Right kidney (tissue), 9 donors: Measurements from ENCODE around the gene HMMR.
"Not testable (repeated sequence)": the region's sequence is repeated elsewhere in the genome, so short reads cannot be mapped to it uniquely, and the experiment has no call there.

Experiments used
- DNase-seq: peaks from one replicate; pipeline ENCODE4 v3.0.0-alpha.2; 2016
- long read RNA-seq, 8 donors: transcript quantifications; one replicate each; lab custom pipeline, GENCODE V29; 2026

Gene HMMR, protein sequence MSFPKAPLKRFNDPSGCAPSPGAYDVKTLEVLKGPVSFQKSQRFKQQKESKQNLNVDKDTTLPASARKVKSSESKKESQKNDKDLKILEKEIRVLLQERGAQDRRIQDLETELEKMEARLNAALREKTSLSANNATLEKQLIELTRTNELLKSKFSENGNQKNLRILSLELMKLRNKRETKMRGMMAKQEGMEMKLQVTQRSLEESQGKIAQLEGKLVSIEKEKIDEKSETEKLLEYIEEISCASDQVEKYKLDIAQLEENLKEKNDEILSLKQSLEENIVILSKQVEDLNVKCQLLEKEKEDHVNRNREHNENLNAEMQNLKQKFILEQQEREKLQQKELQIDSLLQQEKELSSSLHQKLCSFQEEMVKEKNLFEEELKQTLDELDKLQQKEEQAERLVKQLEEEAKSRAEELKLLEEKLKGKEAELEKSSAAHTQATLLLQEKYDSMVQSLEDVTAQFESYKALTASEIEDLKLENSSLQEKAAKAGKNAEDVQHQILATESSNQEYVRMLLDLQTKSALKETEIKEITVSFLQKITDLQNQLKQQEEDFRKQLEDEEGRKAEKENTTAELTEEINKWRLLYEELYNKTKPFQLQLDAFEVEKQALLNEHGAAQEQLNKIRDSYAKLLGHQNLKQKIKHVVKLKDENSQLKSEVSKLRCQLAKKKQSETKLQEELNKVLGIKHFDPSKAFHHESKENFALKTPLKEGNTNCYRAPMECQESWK
- long read RNA-seq, donor 1, partial matches to known transcripts, result 11 of 15 reads
- long read RNA-seq, donor 1, other reads (novel, unspliced or antisense), result 0 of 15 reads
- long read RNA-seq, donor 2, partial matches to known transcripts, result 0 of 2 reads
- long read RNA-seq, donor 2, other reads (novel, unspliced or antisense), result 0 of 2 reads
- long read RNA-seq, donor 3, result 0 reads
- long read RNA-seq, donor 4, partial matches to known transcripts, result 0 of 2 reads
- long read RNA-seq, donor 4, other reads (novel, unspliced or antisense), result 0 of 2 reads
- long read RNA-seq, donor 5, partial matches to known transcripts, result 0 of 1 reads
- long read RNA-seq, donor 5, other reads (novel, unspliced or antisense), result 0 of 1 reads
- long read RNA-seq, donor 6, partial matches to known transcripts, result 14 of 16 reads
- long read RNA-seq, donor 6, other reads (novel, unspliced or antisense), result 0 of 16 reads
- long read RNA-seq, donor 7, partial matches to known transcripts, result 6 of 9 reads
- long read RNA-seq, donor 7, other reads (novel, unspliced or antisense), result 0 of 9 reads
- long read RNA-seq, donor 8, result 0 reads

DNA sequence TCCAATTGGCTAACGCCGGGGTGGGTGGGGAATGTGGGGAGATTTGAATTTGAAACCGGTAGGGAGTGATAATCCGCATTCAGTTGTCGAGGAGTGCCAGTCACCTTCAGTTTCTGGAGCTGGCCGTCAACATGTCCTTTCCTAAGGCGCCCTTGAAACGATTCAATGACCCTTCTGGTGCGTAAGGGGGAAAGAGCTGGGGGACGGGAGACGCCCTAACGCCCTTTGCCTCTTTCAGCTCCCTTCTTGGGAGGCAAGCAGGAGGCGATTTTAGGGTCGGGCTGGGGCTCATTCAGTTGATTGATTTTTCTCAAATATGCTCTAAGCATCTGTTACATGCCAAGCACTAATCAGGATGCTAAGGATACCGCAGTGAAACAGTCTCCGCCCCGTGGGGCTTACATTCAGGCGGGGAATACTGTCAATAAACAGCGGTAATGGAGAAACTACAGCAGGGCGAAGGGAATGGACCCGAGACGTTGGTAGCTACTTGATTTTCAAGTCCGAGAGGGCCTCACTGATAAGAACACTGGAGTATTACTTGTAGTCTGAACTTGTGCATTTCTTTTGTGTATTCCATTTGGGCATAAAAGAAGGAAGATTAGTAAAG, at the start of gene HMMR:
Gene HMMR (plus strand): TSS at position 71 of the 610 bp plus-strand sequence. CDS start 61 bp downstream, at position 132.
- peak; percentile 77 for DNase-seq

DNA sequence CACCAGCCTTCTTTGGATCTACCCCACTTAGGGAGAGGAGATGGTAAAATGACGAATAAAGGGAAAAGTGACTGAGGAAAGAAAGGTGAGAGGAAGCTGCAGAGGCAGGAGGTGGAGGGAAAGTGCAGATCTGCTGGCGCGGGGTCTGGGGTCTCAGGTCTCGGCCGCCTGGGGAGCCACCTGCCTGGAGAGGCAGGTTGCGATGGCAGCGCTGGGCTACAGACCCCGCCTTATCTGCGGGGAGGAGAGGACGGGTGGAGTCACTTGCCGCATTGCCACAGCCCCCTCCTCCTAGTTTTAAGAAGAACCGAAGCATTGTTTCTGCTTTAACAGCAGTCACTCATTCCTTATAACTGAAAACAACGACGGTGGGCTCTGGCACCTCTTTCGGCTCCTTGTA, 44.8 kb upstream of the HMMR start:
- not testable (repeated sequence) for DNase-seq

DNA sequence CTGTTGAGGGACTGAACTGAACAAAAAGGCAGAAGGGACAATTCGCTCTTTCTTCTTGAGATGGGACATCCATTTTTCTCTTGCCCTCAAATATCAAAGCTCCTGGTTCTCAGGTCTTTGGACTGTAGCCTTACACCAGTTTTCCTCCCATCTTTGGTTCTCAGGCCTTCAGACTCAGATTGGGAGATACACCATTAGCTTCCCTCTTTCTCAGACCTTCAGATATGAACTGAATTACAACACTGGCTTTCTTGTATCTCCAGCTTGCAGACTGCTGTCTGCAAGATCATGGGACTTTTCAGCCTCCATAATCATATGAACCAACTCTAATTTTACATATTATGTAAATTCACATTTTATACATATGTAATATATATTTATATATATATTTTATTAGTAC, 35.6 kb upstream of the HMMR start:
- DNase-seq, result no peak

DNA sequence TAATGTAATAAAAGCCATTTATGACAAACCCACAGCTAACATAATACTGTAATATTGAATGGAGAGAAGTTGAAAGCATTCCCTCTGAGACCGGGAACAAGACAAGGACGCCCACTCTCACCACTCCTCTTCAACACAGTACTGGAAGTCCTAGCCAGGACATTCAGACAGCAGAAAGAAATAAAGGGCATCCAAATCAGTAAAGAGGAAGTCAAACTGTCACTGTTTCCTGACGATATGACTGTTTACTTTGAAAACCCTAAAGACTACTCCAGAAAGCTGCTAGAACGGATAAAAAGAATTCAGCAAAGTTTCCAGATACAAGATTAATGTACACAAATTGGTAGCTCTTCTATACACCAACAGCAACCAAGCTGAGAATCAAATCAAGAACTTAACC, 34.3 kb upstream of the HMMR start:
- DNase-seq, result not testable (repeated sequence)

DNA sequence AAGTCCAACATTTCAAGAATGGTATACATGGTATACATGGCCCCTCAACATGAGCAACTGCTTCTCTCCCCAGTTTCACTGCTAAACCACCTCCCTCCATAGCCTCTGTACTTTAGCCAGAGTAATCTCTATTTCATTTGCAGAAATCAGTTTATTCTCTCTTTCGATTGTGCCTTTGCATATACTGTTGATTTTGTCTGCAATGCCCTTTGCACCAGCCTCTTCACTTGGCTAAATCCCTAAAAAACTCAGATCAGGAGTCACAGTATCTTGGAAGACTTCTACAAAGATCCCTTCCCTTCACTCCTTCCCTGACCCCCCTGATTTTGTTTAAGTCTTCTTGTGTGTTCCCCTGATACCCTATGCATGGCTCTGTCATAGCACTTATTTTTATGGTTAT, 27.9 kb upstream of the HMMR start:
- DNase-seq, result no peak

DNA sequence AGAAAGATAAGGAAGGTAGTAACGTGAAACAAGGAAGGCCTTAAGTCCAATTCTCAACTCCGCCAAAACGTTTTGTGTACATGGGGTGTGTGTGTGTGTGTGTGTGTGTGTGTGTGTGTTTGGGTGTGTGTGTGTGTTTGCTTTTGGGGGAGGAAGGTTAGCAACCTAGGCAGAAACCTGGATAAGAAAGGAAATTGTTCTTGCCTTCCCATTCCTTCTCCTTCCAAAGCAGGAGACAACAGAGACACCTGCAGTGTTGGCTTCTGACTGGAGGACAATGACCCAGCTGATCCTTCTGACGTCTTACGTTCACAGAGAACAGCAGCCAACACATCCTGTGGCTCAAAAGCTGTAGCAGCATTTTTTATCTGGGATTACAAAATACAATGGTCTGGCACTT, 27.2 kb upstream of the HMMR start:
- DNase-seq, result no peak

DNA sequence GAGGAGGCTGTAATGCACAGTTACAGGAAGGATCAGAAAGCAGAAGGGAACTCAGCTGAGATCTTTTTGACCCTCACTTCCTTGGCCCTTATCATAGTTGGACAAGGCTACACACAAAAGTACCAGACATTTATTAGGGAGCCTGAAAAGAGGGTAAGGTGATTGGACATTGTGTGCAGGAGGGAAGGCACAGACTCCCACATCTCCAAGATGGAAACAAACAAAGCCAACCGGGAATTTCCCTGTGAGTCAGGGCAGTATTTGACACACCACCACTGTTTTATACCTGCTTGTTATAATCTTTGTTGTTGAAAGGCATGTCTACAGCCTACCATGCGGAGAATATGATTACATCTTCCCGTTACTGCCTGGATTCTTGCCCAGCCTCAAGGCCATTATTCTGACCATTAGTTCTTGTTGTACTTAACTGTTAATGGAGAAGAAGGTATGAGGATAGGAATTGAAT, 26.0 kb upstream of the HMMR start:
- no peak for DNase-seq

DNA sequence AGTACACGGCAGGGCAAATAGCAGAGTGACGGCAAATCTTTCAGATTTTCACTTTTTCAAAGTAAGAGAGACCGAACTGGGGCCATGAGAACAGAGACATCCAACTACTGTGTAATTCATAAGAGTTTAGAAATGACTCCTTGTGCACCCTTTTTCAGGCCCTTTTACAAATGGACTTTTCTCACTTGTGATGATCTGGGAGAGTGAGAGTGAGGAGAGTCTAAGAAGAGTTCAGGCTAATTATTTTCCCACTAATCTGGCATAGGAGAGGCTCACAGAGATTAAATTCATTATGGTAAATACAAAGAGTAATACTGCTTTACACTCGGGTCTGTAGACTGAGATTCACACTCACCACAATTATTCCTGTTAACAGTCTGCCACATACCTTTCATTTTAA, 23.9 kb upstream of the HMMR start:
- no peak for DNase-seq

DNA sequence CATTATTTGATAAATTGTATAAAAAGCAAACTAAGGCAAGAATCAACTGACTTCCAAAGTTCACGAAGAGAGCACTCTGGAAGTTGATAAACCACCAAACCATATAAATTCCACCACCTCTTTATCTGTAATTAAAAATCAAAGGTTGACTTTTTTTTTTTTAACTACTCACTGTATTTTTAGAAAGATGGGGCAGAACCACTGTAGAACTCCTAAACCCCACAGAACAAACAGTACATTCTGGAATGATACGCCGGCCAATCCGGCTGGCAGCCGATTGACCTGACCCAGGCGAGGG, 23.5 kb upstream of the HMMR start:
- DNase-seq, result no peak

DNA sequence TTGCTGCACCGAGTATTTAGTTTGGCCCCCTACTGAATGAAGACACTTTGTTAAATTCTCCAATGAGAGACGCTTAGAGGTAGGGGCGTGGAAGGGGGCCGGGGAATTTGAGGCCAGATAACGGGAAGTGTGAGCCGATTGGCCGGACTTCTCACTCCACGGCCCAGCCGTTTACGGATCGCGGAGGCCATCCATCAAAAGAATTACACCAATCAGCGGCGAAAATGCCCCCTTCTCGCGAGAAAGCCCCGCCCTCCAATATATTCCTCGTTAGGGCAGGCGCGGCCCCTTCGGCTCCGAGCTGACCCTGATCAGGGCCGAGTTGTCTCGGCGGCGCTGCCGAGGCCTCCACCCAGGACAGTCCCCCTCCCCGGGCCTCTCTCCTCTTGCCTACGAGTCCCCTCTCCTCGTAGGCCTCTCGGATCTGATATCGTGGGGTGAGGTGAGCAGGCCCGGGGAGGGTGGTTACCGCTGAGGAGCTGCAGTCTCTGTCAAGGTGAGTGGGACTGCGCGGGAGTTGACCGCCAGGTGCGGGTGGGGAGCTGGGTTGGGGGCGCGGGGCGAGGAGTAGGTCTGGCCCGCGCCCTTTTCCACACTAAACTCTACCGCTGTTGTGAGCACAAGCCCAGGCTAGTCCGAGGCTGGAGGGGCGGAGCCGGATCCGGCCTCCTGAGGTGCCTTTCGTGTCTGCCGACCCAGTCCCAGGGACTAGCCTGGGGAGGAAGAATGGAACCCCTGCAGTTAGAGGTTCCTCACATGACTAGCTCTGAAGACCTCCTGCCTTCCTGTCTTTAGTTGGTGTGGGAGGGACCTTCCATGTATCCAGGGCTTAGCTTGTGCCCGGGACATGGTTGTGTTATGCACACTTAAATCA, 22.9 kb upstream of the HMMR start, which contains the start of gene CCNG1:
Gene CCNG1 (plus strand): TSS at position 287 of the 874 bp plus-strand sequence. CDS start 1,662 bp downstream, outside the sequence.
- peak; percentile 93 for DNase-seq

DNA sequence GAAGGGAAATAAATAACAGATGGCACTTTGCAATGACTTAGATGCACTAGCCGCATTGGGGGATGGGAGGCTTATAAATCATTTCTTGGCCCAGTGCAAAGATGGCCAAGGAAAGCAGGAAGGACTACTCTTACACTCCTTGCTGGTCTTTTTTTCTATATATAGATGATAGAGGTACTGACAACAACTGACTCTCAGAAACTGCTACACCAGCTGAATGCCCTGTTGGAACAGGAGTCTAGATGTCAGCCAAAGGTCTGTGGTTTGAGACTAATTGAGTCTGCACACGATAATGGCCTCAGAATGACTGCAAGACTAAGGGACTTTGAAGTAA, 21.4 kb upstream of the HMMR start:
- DNase-seq, result no peak

DNA sequence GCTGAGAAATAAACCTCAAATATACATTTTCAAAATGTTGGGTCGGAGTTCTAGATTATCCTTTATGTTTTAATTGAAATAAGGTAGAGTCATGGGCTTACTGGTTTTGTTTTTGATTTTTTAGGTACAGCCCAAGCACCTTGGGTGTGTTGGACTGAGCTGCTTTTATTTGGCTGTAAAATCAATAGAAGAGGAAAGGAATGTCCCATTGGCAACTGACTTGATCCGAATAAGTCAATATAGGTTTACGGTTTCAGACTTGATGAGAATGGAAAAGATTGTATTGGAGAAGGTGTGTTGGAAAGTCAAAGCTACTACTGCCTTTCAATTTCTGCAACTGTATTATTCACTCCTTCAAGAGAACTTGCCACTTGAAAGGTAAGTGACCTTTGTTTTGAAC, 19.5 kb upstream of the HMMR start:
- no peak for DNase-seq

DNA sequence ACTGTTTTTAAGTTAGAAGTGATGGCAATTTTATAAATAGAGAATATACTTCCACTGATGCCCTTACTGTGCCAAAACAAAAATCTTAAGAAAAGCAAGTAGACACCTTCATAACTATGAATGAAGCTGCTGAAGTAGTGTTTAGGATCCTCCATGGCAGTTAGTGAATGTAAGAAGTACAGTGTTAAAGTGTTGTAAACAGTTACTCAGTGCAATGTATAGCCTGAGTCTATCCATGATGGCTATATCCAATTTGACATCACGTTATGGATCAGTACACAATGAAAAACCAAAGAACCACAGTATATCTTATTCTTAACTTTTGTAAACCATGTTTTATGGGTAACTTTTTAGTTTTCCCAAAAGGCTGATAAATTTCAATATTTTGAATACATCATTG, 15.9 kb upstream of the HMMR start:
- DNase-seq, result no peak

DNA sequence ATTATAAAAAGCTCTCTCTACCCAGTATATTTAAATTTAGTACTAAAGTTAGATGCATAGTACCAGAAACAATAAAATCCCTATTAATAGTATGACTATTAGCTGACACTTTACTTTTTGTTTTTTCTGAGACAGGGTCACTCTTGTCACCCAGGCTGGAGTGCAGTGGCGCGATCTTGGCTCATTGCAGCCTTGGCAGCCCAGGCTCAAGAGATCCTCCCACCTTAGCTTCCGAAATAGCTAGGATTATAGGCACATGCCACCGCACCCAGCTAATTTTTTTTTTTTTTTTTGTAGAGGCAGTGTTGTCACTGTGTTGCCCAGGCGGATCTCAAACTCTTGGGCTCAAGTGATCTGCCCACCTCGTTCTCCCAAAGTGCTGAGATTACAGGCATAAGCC, 15.1 kb upstream of the HMMR start:
- no peak for DNase-seq

DNA sequence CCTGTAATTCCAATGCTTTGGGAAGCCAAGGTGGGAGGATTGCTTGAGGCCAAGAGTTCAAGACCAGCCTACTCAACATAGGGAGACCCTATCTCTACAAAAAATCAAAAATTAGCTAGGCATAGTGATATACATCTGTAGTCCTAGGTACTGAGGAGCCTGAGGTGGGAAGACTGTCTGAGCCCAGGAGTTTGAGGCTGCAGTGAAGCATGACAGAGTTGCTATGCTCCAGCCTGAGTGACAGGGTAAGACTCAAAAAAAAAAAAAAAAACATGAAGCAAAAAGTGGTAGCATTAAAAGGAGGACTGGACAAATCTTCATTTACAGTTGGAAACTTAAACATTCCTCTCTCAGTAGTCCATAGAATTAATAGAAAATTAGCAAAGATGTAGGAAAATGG, 13.2 kb upstream of the HMMR start:
- no peak for DNase-seq

DNA sequence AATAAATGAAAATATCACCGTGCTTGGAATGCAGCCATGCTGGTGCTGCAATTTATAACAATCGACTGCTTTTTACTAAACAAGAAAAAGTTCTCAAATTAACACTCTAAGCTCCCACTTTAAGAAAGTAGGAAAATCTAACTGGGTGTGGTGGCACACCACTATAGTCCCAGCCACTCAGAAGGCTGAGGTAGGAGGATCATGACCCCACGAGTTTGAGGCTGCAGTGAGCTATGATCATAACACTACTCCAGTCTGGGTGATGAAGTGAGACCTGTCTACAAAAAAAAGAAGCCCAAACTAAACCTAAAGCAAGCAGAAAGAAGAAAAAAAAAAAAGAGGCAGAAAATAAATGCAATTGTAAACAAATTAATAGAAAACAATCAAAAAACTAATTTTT, 12.6 kb upstream of the HMMR start:
- DNase-seq, result no peak

DNA sequence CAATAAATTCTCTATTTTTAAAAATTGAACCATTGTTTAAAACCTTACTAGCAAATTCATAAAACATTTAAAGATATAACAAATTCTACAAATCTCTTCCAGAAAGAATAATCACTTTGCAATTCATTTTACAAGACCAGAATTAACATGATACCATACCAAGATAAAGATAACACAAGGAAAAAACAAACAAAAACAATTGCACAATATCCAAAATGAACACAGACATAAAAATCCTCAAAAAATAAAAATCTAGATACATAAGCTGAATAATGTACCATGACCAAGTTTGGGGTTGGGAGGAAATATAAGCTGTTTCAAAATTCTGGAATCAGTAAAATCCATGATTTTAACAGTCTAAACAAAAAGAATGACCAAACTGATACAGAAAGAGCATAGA, 11.9 kb upstream of the HMMR start:
- DNase-seq, result no peak

DNA sequence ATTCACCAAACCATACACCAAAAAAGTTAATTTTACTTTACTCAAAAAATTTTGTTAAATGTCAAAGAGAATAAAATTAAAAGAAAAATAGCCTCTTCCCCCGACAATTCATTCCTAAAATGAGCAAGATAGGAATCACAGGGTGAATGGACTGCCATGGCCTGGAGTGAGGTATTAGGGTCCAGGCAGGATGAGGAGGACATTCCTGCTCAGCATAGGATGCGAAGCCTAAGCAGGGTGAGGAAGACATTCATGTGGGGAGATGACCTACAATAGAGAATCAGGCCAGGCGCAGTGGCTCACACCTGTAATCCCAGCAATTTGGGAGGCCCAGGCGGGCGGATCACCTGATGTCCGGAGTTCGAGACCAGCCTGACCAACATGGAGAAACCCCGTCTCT, 8.9 kb upstream of the HMMR start:
- DNase-seq, result no peak

DNA sequence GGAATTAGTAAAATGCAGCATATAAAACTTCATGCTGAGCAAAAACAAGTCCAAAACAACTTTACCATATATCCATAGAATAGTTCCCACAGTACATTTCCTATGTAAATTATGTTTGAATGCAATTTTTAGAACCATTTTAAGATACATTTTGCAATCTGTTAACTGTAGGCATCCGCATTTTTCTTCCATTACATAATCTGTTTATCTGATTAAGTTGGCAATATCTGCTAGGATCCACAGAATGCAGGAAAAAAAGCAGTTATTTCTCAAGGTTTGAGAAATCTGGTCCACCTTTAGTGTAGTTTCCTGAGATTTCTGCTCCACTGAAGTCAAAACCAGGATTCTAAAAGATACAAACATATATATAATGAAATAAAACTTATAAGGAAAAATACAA, 6.7 kb upstream of the HMMR start:
- no peak for DNase-seq

DNA sequence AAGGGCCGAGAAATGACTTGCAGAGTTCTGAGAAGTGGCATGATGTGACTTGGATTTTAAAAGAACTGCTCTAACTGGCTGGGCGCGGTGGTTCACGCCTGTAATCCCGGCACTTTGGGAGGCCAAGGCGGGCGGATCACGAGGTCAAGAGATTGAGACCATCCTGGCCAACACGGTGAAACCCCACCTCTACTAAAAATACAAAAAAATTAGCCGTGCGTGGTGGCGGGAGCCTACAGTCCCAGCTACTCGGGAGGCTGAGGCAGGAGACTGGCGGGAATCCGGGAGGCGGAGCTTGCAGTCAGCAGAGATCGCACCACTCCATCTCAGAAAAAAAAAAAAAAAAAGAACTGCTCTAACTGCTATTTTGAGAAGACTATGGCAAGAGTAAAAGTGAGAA, 5.0 kb upstream of the HMMR start:
- DNase-seq, result not testable (repeated sequence)

DNA sequence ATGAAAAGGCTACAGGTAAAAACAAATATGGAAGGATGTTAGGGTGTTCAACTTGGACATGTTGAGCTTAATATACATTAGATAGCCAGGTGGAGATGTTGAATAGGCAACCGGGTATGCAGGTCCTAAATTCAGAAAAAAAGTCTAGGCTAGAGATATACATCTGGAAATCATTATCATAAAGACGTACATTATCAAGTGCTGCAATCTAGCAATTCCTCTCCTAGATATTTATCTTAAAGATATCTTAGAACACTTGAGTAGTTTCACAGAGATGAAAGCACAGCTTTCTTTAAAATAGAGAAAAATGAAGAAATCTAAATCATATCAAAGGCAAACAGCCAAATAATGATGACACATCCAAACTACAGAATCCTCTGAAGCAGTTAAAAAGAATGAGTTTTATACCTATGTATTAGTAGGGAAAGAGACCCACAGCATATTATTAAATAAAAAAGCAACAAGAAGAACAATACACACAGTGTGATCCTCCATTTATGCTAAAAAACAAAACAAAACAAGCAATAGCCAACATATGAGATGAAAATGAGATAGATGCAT, 4.3 kb upstream of the HMMR start:
- no peak for DNase-seq
